Tibial artery (tissue), 4 donors: ENCODE results near the gene FCHSD2.
"Not testable (repeated sequence)": the region's sequence is repeated elsewhere in the genome, so short reads cannot be mapped to it uniquely, and the experiment has no call there.

Experiments
- DNase-seq, 2 donors: peaks; one replicate each; pipeline ENCODE4 v3.0.0-alpha.2; 2019
- H3K27ac ChIP-seq, 2 donors: fragments of 200-600 bp; sonication (generic) in 1 of 2; 1 replicate in 1 of 2; 2 replicates in 1 of 2; pipeline ENCODE4 v1.5.1; 2018 to 2019; ENCODE audit warnings: mild to moderate bottlenecking in 1 of 2
- H3K27me3 ChIP-seq, 2 donors: fragments of 200-600 bp; sonication (generic) in 1 of 2; one replicate each; pipeline versions ENCODE4 v1.5.1 to v1.6.0; 2016 to 2019
- H3K36me3 ChIP-seq, 3 donors: fragments of 200-600 bp; sonication (generic) in 2 of 3; one replicate each; pipeline ENCODE4 v1.5.1; 2016 to 2019; ENCODE audit warnings: mild to moderate bottlenecking in 2 of 3
- H3K4me1 ChIP-seq, 4 donors: fragments of 200-600 bp; sonication (generic) in 2 of 4; 1 replicate in 3 of 4; 2 replicates in 1 of 4; pipeline ENCODE4 v1.5.1; 2016 to 2019
- H3K4me3 ChIP-seq, 2 donors: fragments of 200-600 bp; sonication (generic) in 1 of 2; 1 replicate in 1 of 2; 2 replicates in 1 of 2; pipeline ENCODE4 v1.5.1; 2018 to 2019; ENCODE audit warnings: mild to moderate bottlenecking in 2 of 2
- H3K9me3 ChIP-seq, 3 donors: fragments of 200-600 bp; sonication (generic) in 1 of 3; one replicate each; pipeline ENCODE4 v1.5.1; 2016 to 2019
- intact Hi-C: fragments of 100-400 bp; cut with DNase I; formaldehyde crosslinking; loops from one replicate; pipeline ENCODE4 v1.15.0; 2023; ENCODE audit warnings: low total_unique reads
- TF ChIP-seq, protein P1 (sequence below), 2 experiments: fragments of 200-600 bp in 1 of 2; fragments of 450-650 bp in 1 of 2; IDR thresholded peaks; one replicate each; pipeline ENCODE4 v1.5.1; 2017 to 2019; ENCODE audit warnings: antibody characterized with exemption in 2 of 2, mild to moderate bottlenecking in 1 of 2, moderate library complexity in 1 of 2

FCHSD2 gene

DNA sequence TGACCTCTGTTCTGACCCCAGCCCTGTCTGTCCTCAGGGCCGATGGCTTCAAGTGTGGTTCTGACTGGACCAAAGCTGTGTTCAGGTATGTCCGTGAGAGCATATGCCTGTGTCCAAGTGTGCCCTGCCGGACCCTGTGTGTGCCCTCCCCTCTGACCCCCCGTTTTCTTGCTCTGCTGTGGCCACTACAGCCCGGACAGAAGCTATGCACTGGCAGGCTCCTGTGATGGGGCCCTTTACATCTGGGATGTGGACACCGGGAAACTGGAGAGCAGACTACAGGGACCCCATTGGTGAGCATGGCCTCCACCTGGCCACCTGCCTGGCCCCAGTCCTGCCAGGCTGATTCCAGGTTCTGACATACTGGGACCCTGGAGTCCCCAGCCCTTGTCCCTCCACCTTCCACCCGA, 313.4 kb downstream of the FCHSD2 start:
- intact Hi-C loops, result no loop called here
- Histone ChIP-seq H3K27ac (peak overlapping the region; percentile 27 to 86), H3K27me3 (no peaks in the 10 kb centered on the region), H3K4me3 (no peak overlapping the region), H3K4me1 (peaks cover 6 to 29% (median 26%) of the 10 kb centered on the region in 4 donors), H3K9me3 (no peaks in the 10 kb centered on the region), H3K36me3 (peaks cover 0 to 8% (median 8%) of the 10 kb centered on the region in 3 donors)
- no peak for DNase-seq
- TF ChIP-seq, protein P1, sequence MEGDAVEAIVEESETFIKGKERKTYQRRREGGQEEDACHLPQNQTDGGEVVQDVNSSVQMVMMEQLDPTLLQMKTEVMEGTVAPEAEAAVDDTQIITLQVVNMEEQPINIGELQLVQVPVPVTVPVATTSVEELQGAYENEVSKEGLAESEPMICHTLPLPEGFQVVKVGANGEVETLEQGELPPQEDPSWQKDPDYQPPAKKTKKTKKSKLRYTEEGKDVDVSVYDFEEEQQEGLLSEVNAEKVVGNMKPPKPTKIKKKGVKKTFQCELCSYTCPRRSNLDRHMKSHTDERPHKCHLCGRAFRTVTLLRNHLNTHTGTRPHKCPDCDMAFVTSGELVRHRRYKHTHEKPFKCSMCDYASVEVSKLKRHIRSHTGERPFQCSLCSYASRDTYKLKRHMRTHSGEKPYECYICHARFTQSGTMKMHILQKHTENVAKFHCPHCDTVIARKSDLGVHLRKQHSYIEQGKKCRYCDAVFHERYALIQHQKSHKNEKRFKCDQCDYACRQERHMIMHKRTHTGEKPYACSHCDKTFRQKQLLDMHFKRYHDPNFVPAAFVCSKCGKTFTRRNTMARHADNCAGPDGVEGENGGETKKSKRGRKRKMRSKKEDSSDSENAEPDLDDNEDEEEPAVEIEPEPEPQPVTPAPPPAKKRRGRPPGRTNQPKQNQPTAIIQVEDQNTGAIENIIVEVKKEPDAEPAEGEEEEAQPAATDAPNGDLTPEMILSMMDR (IDR thresholded peaks at IDR 0.05), result no peak

DNA sequence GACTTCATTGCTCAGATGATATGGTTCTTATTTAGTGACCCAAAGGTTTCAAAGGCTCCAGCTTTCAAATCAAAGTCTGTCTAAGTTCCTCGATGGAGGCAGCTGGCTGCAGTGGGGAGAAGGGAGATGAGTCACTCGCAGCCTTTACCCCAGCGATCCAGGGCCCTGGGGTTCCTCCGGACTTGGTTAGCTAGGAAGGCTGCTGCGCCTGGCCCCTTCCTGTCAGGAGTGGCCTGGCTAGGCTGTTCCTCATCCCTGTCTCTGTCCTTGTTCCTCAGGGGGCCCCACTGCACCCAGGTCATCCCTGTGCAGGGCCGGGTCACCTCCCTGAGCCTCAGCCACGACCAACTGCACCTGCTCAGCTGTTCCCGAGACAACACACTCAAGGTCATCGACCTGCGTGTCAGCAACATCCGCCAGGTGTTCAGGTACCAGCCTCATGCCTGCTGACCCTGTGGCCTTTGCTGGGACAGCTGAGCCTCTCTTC, 314.0 kb downstream of the FCHSD2 start:
- H3K27me3 ChIP-seq, result no peaks in the 10 kb centered on the region
- H3K36me3 ChIP-seq, result peaks cover 0 to 8% (median 8%) of the 10 kb centered on the region in 3 donors
- peak overlapping the region; percentile 27 to 86 for H3K27ac ChIP-seq
- H3K9me3 ChIP-seq, result no peaks in the 10 kb centered on the region
- H3K4me1 ChIP-seq, result peaks cover 6 to 23% (median 20%) of the 10 kb centered on the region in 4 donors
- TF ChIP-seq, protein P1 (IDR thresholded peaks at IDR 0.05), result no peak
- intact Hi-C loops, result no loop called here
- no peak overlapping the region for H3K4me3 ChIP-seq
- no peak for DNase-seq

DNA sequence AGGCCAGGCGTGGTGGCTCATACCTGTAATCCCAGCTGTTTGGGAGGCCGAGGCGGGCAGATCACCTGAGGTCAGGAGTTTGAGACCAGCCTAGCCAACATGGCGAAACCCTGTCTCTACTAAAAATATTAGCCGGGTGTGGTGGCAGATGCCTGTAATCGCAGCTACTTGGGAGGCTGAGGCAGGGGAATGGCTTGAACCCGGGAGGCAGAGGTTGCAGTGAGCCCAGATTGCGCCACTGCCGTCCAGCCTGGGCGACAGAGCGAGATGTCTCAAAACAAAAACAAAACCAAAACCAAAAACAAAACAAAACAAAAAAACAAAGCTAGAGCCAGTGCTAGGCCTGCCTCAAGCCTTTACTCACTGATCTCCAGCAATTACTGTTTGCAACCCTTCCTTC, 314.5 kb downstream of the FCHSD2 start:
- H3K9me3 ChIP-seq, H3K36me3 ChIP-seq, H3K4me3 ChIP-seq, intact Hi-C loops, DNase-seq, H3K27me3 ChIP-seq: not testable (repeated sequence)
- Histone ChIP-seq H3K4me1 (peaks cover 6 to 21% (median 16%) of the 10 kb centered on the region in 4 donors), H3K27ac (peak overlapping the region in 1 of 2 donors; percentile 86)

DNA sequence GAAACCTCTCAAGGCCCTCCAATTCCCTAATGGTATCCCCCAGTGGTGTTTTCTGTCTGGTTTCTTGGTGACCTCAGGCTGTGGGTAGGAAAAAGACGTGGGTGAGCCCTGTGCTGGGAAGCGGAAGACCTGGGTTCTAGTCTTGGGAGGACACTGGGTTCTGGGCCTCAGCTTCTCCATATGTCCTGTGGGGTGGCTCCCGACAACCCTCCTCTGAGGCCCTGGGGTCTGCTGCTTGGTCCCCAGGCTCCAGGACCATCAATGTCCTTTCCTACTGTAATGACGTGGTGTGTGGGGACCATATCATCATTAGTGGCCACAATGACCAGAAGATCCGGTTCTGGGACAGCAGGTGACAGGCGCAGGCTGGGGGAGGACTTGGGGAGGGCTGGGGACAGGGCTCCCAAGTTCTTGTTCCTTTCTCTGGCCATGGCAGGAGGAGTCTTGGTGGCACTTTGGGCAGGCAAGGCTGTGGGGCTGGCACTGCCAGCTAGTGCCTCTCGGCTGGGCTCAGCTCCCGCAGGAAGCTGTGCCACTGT, 315.1 kb downstream of the FCHSD2 start:
- intact Hi-C loops, result no loop called here
- DNase-seq, result no peak
- Histone ChIP-seq H3K9me3 (no peaks in the 10 kb centered on the region), H3K36me3 (peaks cover 0 to 8% (median 8%) of the 10 kb centered on the region in 3 donors), H3K27ac (peak overlapping the region; percentile 33 to 86), H3K27me3 (no peaks in the 10 kb centered on the region), H3K4me3 (no peak overlapping the region), H3K4me1 (peaks cover under 1 to 19% (median 12%) of the 10 kb centered on the region in 4 donors)
- TF ChIP-seq, protein P1 (IDR thresholded peaks at IDR 0.05), result no peak

DNA sequence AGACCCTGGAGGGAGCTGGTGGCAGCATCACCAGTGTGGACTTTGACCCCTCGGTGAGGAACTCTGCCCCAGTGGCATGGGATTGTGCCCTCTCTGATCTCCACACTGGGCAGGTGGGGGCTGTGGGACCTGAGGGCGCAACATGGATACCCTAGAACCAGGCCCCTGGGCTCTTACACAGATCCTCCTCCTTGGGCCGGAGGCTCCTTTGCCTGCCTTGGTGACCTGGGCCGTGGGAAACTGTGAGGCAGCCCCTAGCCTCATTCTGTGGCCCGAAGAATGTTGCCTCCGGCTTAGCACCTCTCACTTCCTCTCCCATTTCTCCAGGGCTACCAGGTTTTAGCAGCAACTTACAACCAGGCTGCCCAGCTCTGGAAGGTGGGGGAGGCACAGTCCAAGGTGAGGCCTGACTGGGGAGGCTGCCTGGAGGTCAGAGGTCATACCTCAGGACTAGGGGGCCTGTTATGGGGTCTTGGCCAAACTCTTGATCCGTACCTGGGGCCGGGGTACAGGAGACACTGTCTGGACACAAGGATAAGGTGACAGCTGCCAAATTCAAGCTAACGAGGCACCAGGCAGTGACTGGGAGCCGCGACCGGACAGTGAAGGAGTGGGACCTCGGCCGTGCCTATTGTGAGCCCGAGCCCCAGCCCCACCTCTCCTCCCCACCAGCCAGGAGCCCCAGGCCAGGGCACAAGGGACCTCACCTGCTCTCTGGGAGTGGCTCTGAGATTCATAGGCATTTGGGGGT, 315.8 kb downstream of the FCHSD2 start:
- Histone ChIP-seq H3K9me3 (no peaks in the 10 kb centered on the region), H3K36me3 (peaks cover 0 to 8% (median 8%) of the 10 kb centered on the region in 3 donors), H3K4me1 (peaks cover 0 to 19% (median 11%) of the 10 kb centered on the region in 4 donors), H3K27me3 (no peaks in the 10 kb centered on the region), H3K27ac (peak overlapping the region; percentile 33 to 86), H3K4me3 (no peak overlapping the region)
- TF ChIP-seq, protein P1 (IDR thresholded peaks at IDR 0.05), result no peak
- intact Hi-C loops, result no loop called here
- no peak for DNase-seq

DNA sequence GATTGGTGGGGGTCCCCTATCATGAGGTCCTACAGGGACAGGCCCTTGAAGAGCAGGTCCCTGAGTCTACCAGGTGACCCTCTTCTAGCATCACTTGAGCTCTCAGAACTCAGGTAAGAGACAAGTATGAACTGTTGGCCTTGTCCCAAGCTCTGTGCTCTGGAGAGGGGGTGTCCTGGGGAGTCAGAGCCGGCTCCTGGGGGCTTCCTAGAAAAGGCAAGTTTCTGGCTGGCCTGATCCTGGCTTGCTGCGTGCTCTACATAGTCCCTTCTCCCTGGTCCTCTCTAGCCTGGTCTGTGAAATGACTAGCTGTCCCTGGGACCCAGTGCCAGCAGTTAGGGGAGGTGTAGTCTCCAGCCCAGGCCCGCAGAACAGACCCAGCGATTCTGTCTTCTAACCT, 316.5 kb downstream of the FCHSD2 start:
- H3K4me3 ChIP-seq, result no peak overlapping the region
- H3K9me3 ChIP-seq, result no peaks in the 10 kb centered on the region
- H3K27ac ChIP-seq, result peak overlapping the region in 1 of 2 donors; percentile 86
- no peaks in the 10 kb centered on the region for H3K27me3 ChIP-seq
- H3K4me1 ChIP-seq, result peaks cover 0 to 20% (median 12%) of the 10 kb centered on the region in 4 donors
- TF ChIP-seq, protein P1 (IDR thresholded peaks at IDR 0.05), result no peak
- DNase-seq, result no peak
- intact Hi-C loops, result no loop called here
- H3K36me3 ChIP-seq, result peaks cover 0 to 8% (median 8%) of the 10 kb centered on the region in 3 donors
